Muscle layer of duodenum (tissue), 2 donors: ENCODE results near the gene CFL1.
A peak's percentile ranks its signal among the peaks of the same experiment; 100 is the strongest.
"Not testable (repeated sequence)": the region's sequence is repeated elsewhere in the genome, so short reads cannot be mapped to it uniquely, and the experiment has no call there.

Source experiments
- H3K27ac ChIP-seq: one replicate; pipeline ENCODE4 v1.7.0; 2013; ENCODE audit warnings: mild to moderate bottlenecking, low read length
- H3K27me3 ChIP-seq: one replicate; pipeline ENCODE4 v1.7.0; 2013; ENCODE audit warnings: low read depth, mild to moderate bottlenecking, control low read depth, low read length
- H3K36me3 ChIP-seq, 2 donors: one replicate each; pipeline ENCODE4 v1.7.0; 2013; ENCODE audit warnings: low read length in 2 of 2, control low read depth in 1 of 2, mild to moderate bottlenecking in 1 of 2; ENCODE audit not compliant: insufficient read depth in 2 of 2, control insufficient read depth in 1 of 2
- H3K4me1 ChIP-seq, 2 donors: one replicate each; pipeline ENCODE4 v1.7.0; 2013; ENCODE audit warnings: low read length in 2 of 2, mild to moderate bottlenecking in 2 of 2, control low read depth in 1 of 2, moderate library complexity in 1 of 2; ENCODE audit not compliant: insufficient read depth in 2 of 2, control insufficient read depth in 1 of 2
- H3K4me3 ChIP-seq, 2 donors: one replicate each; pipeline ENCODE4 v1.7.0; 2013; ENCODE audit warnings: low read length in 2 of 2, low read depth in 1 of 2, mild to moderate bottlenecking in 1 of 2
- H3K9me3 ChIP-seq, 2 donors: one replicate each; pipeline ENCODE4 v1.7.0; 2013; ENCODE audit warnings: low read length in 2 of 2, control low read depth in 1 of 2, mild to moderate bottlenecking in 1 of 2; ENCODE audit not compliant: control insufficient read depth in 1 of 2
- donor health status: healthy.

Gene CFL1

GRCh38 chr11:65842144-65842543, 15.8 kb downstream of the CFL1 start:
- H3K27ac ChIP-seq: no peak overlapping the region

GRCh38 chr11:65834202-65834601, 23.8 kb downstream of the CFL1 start:
- peaks cover 9 to 10% of the 10 kb centered on the region in 2 donors for H3K4me1 ChIP-seq
- no peak overlapping the region for H3K27ac ChIP-seq
- no peaks in the 10 kb centered on the region for H3K27me3 ChIP-seq
- no peaks in the 10 kb centered on the region for H3K36me3 ChIP-seq
- peak overlapping the region; percentile 76 to 77 for H3K4me3 ChIP-seq
- no peaks in the 10 kb centered on the region for H3K9me3 ChIP-seq

More at GRCh38 chr11:65842144-65842543, 15.8 kb downstream of the CFL1 start:
- H3K4me1 ChIP-seq: no peaks in the 10 kb centered on the region
- H3K9me3 ChIP-seq: no peaks in the 10 kb centered on the region
- no peak overlapping the region for H3K4me3 ChIP-seq
- H3K27me3 ChIP-seq: no peaks in the 10 kb centered on the region
- H3K36me3 ChIP-seq: no peaks in the 10 kb centered on the region

GRCh38 chr11:65833297-65834030, 24.5 kb downstream of the CFL1 start, which contains the start of gene SNX32:
SNX32 (plus strand) TSS chr11:65833963; CDS start chr11:65834066, 103 bp downstream.
- Histone ChIP-seq H3K4me1 (peaks cover 9 to 10% of the 10 kb centered on the region in 2 donors), H3K36me3 (no peaks in the 10 kb centered on the region), H3K4me3 (peak within 1 kb of the TSS; percentile 76 to 77), H3K9me3 (no peaks in the 10 kb centered on the region), H3K27me3 (no peaks in the 10 kb centered on the region), H3K27ac (no peak within 1 kb of the TSS)

GRCh38 chr11:65832231-65832630, 25.7 kb downstream of the CFL1 start:
- H3K9me3 ChIP-seq, H3K36me3 ChIP-seq, H3K4me3 ChIP-seq, H3K27me3 ChIP-seq, H3K27ac ChIP-seq: not testable (repeated sequence)
- H3K4me1 ChIP-seq: peaks cover 9 to 10% of the 10 kb centered on the region in 2 donors

GRCh38 chr11:65829459-65829858, 28.5 kb downstream of the CFL1 start:
- H3K9me3 ChIP-seq: no peaks in the 10 kb centered on the region
- no peak overlapping the region for H3K4me3 ChIP-seq
- H3K4me1 ChIP-seq: peaks cover 5 to 7% of the 10 kb centered on the region in 2 donors
- H3K27ac ChIP-seq: no peak overlapping the region
- H3K27me3 ChIP-seq: no peaks in the 10 kb centered on the region
- H3K36me3 ChIP-seq: no peaks in the 10 kb centered on the region

GRCh38 chr11:65826984-65827735, 30.8 kb downstream of the CFL1 start:
- H3K27ac ChIP-seq: no peak overlapping the region
- H3K4me1 ChIP-seq: no peaks in the 10 kb centered on the region
- no peaks in the 10 kb centered on the region for H3K9me3 ChIP-seq
- no peaks in the 10 kb centered on the region for H3K36me3 ChIP-seq
- H3K27me3 ChIP-seq: no peaks in the 10 kb centered on the region
- no peak overlapping the region for H3K4me3 ChIP-seq

- H3K27ac ChIP-seq: peak overlapping the region; percentile 23
- no peaks in the 10 kb centered on the region for H3K4me1 ChIP-seq
- no peaks in the 10 kb centered on the region for H3K27me3 ChIP-seq
- H3K9me3 ChIP-seq: no peaks in the 10 kb centered on the region
- H3K4me3 ChIP-seq: no peak overlapping the region
- no peaks in the 10 kb centered on the region for H3K36me3 ChIP-seq
Observed at GRCh38 chr11:65822776-65823528, 35.0 kb downstream of the CFL1 start.

GRCh38 chr11:65821107-65821506, 36.9 kb downstream of the CFL1 start:
- Histone ChIP-seq H3K4me3 (no peak overlapping the region), H3K9me3 (no peaks in the 10 kb centered on the region), H3K27ac (peak overlapping the region; percentile 56), H3K4me1 (peaks cover 0 to 10% of the 10 kb centered on the region in 2 donors), H3K36me3 (no peaks in the 10 kb centered on the region), H3K27me3 (no peaks in the 10 kb centered on the region)

GRCh38 chr11:65817835-65818680, 39.9 kb downstream of the CFL1 start:
- Histone ChIP-seq H3K27me3 (no peaks in the 10 kb centered on the region), H3K4me3 (peak overlapping the region; percentile 63 to 67), H3K36me3 (no peaks in the 10 kb centered on the region), H3K4me1 (peaks cover 0 to 10% of the 10 kb centered on the region in 2 donors), H3K9me3 (no peaks in the 10 kb centered on the region), H3K27ac (peak overlapping the region; percentile 72)

GRCh38 chr11:65817312-65817834, 40.6 kb downstream of the CFL1 start:
- Histone ChIP-seq H3K27me3 (no peaks in the 10 kb centered on the region), H3K9me3 (no peaks in the 10 kb centered on the region), H3K4me1 (peaks cover 0 to 10% of the 10 kb centered on the region in 2 donors), H3K36me3 (no peaks in the 10 kb centered on the region), H3K27ac (peak overlapping the region; percentile 72), H3K4me3 (peak overlapping the region; percentile 63 to 67)
